ENCODE results near the gene CFAP299.

Gene CFAP299

GRCh38 chr4:80900908-80901307 lies 565.4 kb downstream of the CFAP299 start:
- TF ChIP-seq TEAD4 (IDR thresholded peaks at IDR 0.05) (no peak), REST (IDR thresholded peaks at IDR 0.05; ENCODE audit: low read depth) (no peak), EGR1 (IDR thresholded peaks at IDR 0.05) (no peak), YY1 (IDR thresholded peaks at IDR 0.05; ENCODE audit: low read depth) (no peak), NFIC (IDR thresholded peaks at IDR 0.05) (no peak), RAD21 (IDR thresholded peaks at IDR 0.05; ENCODE audit: low read depth) (no peak), ZBTB7A (IDR thresholded peaks at IDR 0.05; ENCODE audit: low read depth) (no peak), MAX (IDR thresholded peaks at IDR 0.05) (no peak), CREB1 (IDR thresholded peaks at IDR 0.05; ENCODE audit: low read depth) (no peak), EP300 (IDR thresholded peaks at IDR 0.05; ENCODE audit: borderline replicate concordance) (no peak)

GRCh38 chr4:80903020-80903419 lies 567.5 kb downstream of the CFAP299 start:
- TF ChIP-seq CEBPB (IDR thresholded peaks at IDR 0.05) (no peak), ZBTB7A (IDR thresholded peaks at IDR 0.05; ENCODE audit: low read depth) (no peak), FOXM1 (IDR thresholded peaks at IDR 0.05; ENCODE audit: borderline replicate concordance, low read depth) (no peak), MAX (IDR thresholded peaks at IDR 0.05) (no peak), TEAD4 (IDR thresholded peaks at IDR 0.05) (no peak), RAD21 (IDR thresholded peaks at IDR 0.05; ENCODE audit: low read depth) (no peak)

- TF ChIP-seq EP300 (IDR thresholded peaks at IDR 0.05; ENCODE audit: borderline replicate concordance) (no peak), RAD21 (IDR thresholded peaks at IDR 0.05; ENCODE audit: low read depth) (no peak), TEAD4 (IDR thresholded peaks at IDR 0.05) (no peak), ZBTB7A (IDR thresholded peaks at IDR 0.05; ENCODE audit: low read depth) (no peak), TAF1 (IDR thresholded peaks at IDR 0.05; ENCODE audit: low read depth) (no peak), USF1 (IDR thresholded peaks at IDR 0.05) (no peak), YY1 (IDR thresholded peaks at IDR 0.05; ENCODE audit: low read depth) (no peak), FOXM1 (IDR thresholded peaks at IDR 0.05; ENCODE audit: borderline replicate concordance, low read depth) (no peak), CREB1 (IDR thresholded peaks at IDR 0.05; ENCODE audit: low read depth) (no peak), MAX (IDR thresholded peaks at IDR 0.05) (no peak), REST (IDR thresholded peaks at IDR 0.05; ENCODE audit: low read depth) (no peak), NFIC (IDR thresholded peaks at IDR 0.05) (no peak), CEBPB (IDR thresholded peaks at IDR 0.05) (no peak), TCF12 (IDR thresholded peaks at IDR 0.05; ENCODE audit: low read depth) (no peak), EGR1 (IDR thresholded peaks at IDR 0.05) (no peak)
These were observed 574.4 kb downstream of the CFAP299 start for GRCh38 chr4:80909938-80910337.

- TF ChIP-seq FOXM1 (IDR thresholded peaks at IDR 0.05; ENCODE audit: borderline replicate concordance, low read depth) (no peak), TCF12 (IDR thresholded peaks at IDR 0.05; ENCODE audit: low read depth) (no peak), EP300 (IDR thresholded peaks at IDR 0.05; ENCODE audit: borderline replicate concordance) (no peak), TAF1 (IDR thresholded peaks at IDR 0.05; ENCODE audit: low read depth) (no peak), YY1 (IDR thresholded peaks at IDR 0.05; ENCODE audit: low read depth) (no peak), EGR1 (IDR thresholded peaks at IDR 0.05) (no peak), USF1 (IDR thresholded peaks at IDR 0.05) (no peak), MAX (IDR thresholded peaks at IDR 0.05) (no peak), CEBPB (IDR thresholded peaks at IDR 0.05) (no peak)
These were observed 575.9 kb downstream of the CFAP299 start for GRCh38 chr4:80911458-80911857.

GRCh38 chr4:80912350-80912749 lies 576.8 kb downstream of the CFAP299 start:
- TF ChIP-seq RAD21 (IDR thresholded peaks at IDR 0.05; ENCODE audit: low read depth) (no peak), ZBTB7A (IDR thresholded peaks at IDR 0.05; ENCODE audit: low read depth) (no peak), REST (IDR thresholded peaks at IDR 0.05; ENCODE audit: low read depth) (no peak), MAX (IDR thresholded peaks at IDR 0.05) (no peak), USF1 (IDR thresholded peaks at IDR 0.05) (no peak), EP300 (IDR thresholded peaks at IDR 0.05; ENCODE audit: borderline replicate concordance) (no peak), TCF12 (IDR thresholded peaks at IDR 0.05; ENCODE audit: low read depth) (no peak), CREB1 (IDR thresholded peaks at IDR 0.05; ENCODE audit: low read depth) (no peak), YY1 (IDR thresholded peaks at IDR 0.05; ENCODE audit: low read depth) (no peak), CEBPB (IDR thresholded peaks at IDR 0.05) (no peak), TEAD4 (IDR thresholded peaks at IDR 0.05) (no peak), FOXM1 (IDR thresholded peaks at IDR 0.05; ENCODE audit: borderline replicate concordance, low read depth) (no peak), EGR1 (IDR thresholded peaks at IDR 0.05) (no peak), NFIC (IDR thresholded peaks at IDR 0.05) (no peak), TAF1 (IDR thresholded peaks at IDR 0.05; ENCODE audit: low read depth) (no peak)

Measured in Ishikawa (cell line).